Thyroid gland (tissue), 4 donors: Measurements from ENCODE around the gene PARD3B.

ENCODE experiments used
- POLR2A ChIP-seq, 2 donors: fragments of 450-650 bp; IDR thresholded peaks; one replicate each; pipeline ENCODE4 v1.6.1; 2017; ENCODE audit warnings: antibody characterized with exemption in 2 of 2, mild to moderate bottlenecking in 2 of 2, moderate library complexity in 1 of 2
- TF ChIP-seq, protein P1 (sequence below), 6 experiments: fragments of 200-600 bp in 3 of 6; fragments of 450-650 bp in 3 of 6; sonication (generic) in 3 of 6; IDR thresholded peaks; one replicate each; pipeline ENCODE4 v1.5.1; 2016 to 2019; ENCODE audit warnings: antibody characterized with exemption in 6 of 6, mild to moderate bottlenecking in 2 of 6, inconsistent platforms in 1 of 6, moderate library complexity in 1 of 6

DNA sequence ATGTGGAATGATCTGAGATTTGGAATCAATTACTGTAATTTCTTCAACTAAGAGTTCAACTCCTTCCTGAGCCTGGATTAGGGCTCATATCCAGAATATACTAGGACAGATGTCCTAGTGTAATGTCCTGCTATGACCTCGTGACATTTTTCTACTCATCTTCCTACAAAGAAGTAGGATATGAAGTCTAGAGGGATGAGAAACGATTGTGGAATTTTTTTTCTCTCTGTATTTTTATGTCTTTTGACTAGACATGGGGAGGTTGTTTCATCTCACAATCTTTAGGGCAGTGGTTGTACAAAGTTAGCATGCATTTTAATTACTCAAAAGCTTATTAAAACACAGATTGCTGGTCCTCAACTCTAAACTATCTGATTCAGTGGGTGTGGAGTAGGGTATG, 203.0 kb downstream of the PARD3B start:
- TF ChIP-seq, protein P1, sequence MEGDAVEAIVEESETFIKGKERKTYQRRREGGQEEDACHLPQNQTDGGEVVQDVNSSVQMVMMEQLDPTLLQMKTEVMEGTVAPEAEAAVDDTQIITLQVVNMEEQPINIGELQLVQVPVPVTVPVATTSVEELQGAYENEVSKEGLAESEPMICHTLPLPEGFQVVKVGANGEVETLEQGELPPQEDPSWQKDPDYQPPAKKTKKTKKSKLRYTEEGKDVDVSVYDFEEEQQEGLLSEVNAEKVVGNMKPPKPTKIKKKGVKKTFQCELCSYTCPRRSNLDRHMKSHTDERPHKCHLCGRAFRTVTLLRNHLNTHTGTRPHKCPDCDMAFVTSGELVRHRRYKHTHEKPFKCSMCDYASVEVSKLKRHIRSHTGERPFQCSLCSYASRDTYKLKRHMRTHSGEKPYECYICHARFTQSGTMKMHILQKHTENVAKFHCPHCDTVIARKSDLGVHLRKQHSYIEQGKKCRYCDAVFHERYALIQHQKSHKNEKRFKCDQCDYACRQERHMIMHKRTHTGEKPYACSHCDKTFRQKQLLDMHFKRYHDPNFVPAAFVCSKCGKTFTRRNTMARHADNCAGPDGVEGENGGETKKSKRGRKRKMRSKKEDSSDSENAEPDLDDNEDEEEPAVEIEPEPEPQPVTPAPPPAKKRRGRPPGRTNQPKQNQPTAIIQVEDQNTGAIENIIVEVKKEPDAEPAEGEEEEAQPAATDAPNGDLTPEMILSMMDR (IDR thresholded peaks at IDR 0.05): no peak
- TF ChIP-seq POLR2A (IDR thresholded peaks at IDR 0.05): no peak
